Measurements from ENCODE around the gene TGFBRAP1.

The TGFBRAP1 gene

DNA sequence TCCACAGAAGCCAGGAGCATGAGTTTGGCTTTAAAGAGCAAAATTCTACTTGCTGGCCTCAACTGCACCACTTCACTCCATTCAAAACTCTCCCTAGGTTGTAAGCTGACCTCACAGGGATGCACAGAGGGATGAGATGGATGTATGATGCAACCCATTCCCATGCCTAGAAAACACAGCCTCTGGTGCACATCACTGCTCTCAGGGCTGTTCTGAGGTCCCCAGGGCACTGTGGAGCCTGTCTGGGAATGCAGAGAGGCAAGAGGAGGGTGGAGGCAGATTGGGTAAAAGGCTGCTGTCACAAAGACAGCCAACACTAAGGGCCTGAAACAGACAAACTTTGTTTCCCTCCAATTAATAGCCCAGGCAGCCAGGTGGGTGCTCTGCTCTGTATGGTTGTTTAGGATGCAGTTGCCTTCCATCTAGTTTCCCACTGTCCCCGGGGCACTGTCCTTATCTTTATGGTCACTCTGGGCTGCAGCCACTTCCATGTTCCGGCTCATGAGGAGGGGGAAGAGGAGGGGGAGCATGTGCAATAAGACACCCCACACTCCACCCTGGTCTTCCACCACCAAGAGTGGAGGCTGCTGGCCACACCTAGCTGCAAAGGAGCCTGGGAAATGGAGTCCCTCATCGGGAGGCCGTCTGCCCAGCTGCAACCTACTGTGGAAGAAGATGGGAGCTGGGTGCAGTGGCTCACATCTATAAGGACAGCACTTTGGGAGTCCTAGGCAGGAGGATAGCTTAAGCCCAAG is 81.0 kb downstream of the TGFBRAP1 start:
- no peak overlapping the region for H3K4me3 ChIP-seq (ENCODE audit: low read length)
- H3K4me1 ChIP-seq (ENCODE audit: control insufficient read depth, insufficient read depth, low read length), result peaks cover 7% of the 10 kb centered on the region
- peak; percentile 23 for DNase-seq (ENCODE audit: low read depth)
- H3K36me3 ChIP-seq (ENCODE audit: control insufficient read depth, insufficient read depth, low read length, severe bottlenecking), result no peaks in the 10 kb centered on the region
- H3K9ac ChIP-seq (ENCODE audit: low read length), result no peak overlapping the region
- H3K27me3 ChIP-seq (replicated peaks; ENCODE audit: control insufficient read depth, insufficient read depth, low read length), result peaks cover 8% of the 10 kb centered on the region
- H3K9me3 ChIP-seq (ENCODE audit: control insufficient read depth, low read length), result no peaks in the 10 kb centered on the region

DNA sequence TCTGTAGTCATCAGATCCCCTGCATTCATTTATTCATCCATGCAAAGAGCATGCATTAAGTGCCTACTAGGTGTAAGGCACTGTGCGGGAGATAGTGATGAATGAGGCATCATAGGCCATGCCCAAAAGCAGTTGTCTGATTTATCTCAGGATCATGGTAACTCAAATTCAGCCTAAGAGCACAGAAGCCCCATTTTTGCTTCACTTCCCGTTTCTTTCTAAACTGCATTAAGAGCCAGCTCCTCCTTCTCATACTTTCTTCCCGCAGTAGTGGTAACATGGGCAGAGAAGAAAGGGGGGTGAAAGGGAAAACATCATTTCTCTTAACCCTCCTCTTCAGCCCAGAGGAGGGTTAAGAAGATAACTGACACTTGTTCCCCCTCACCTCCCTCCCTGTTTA is 85.1 kb downstream of the TGFBRAP1 start:
- Histone ChIP-seq H3K36me3 (ENCODE audit: control insufficient read depth, insufficient read depth, low read length, severe bottlenecking) (no peaks in the 10 kb centered on the region), H3K4me1 (ENCODE audit: control insufficient read depth, insufficient read depth, low read length) (peaks cover 12% of the 10 kb centered on the region), H3K9ac (ENCODE audit: low read length) (no peak overlapping the region), H3K27me3 (replicated peaks; ENCODE audit: control insufficient read depth, insufficient read depth, low read length) (peaks cover 4% of the 10 kb centered on the region), H3K4me3 (ENCODE audit: low read length) (no peak overlapping the region), H3K9me3 (ENCODE audit: control insufficient read depth, low read length) (no peaks in the 10 kb centered on the region)
- DNase-seq (ENCODE audit: low read depth), result no peak

DNA sequence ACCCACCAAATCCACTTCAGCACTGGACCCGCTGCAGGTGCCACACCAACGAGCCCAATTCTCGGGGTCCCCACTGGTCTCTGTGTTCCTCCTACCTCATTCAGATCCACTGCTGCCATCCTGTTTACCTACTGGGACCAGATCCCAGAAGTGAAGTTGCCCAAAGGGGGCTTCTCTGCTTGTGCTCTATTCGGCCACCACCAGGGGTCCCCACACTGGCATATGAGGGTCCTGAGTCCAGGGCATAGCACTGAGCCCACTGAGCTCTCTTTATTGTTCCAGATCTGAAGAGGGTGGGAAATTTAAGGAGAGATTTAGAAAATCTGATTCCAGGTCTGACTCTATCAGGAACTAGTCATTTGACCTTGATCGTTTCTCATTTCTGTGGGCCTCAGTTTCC is 85.6 kb downstream of the TGFBRAP1 start:
- DNase-seq (ENCODE audit: low read depth), result peak; percentile 8
- Histone ChIP-seq H3K9ac (ENCODE audit: low read length) (no peak overlapping the region), H3K4me1 (ENCODE audit: control insufficient read depth, insufficient read depth, low read length) (peaks cover 12% of the 10 kb centered on the region), H3K36me3 (ENCODE audit: control insufficient read depth, insufficient read depth, low read length, severe bottlenecking) (no peaks in the 10 kb centered on the region), H3K9me3 (ENCODE audit: control insufficient read depth, low read length) (no peaks in the 10 kb centered on the region), H3K4me3 (ENCODE audit: low read length) (no peak overlapping the region), H3K27me3 (replicated peaks; ENCODE audit: control insufficient read depth, insufficient read depth, low read length) (peaks cover 4% of the 10 kb centered on the region)

DNA sequence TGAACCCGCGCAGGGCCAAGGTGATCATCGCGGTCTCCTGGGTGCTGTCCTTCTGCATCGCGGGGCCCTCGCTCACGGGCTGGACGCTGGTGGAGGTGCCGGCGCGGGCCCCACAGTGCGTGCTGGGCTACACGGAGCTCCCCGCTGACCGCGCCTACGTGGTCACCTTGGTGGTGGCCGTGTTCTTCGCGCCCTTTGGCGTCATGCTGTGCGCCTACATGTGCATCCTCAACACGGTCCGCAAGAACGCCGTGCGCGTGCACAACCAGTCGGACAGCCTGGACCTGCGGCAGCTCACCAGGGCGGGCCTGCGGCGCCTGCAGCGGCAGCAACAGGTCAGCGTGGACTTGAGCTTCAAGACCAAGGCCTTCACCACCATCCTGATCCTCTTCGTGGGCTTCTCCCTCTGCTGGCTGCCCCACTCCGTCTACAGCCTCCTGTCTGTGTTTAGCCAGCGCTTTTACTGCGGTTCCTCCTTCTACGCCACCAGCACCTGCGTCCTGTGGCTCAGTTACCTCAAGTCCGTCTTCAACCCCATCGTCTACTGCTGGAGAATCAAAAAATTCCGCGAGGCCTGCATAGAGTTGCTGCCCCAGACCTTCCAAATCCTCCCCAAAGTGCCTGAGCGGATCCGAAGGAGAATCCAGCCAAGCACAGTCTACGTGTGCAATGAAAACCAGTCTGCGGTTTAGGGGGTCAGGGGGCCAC is 87.1 kb downstream of the TGFBRAP1 start:
- no peak overlapping the region for H3K9ac ChIP-seq (ENCODE audit: low read length)
- DNase-seq (ENCODE audit: low read depth), result no peak

DNA sequence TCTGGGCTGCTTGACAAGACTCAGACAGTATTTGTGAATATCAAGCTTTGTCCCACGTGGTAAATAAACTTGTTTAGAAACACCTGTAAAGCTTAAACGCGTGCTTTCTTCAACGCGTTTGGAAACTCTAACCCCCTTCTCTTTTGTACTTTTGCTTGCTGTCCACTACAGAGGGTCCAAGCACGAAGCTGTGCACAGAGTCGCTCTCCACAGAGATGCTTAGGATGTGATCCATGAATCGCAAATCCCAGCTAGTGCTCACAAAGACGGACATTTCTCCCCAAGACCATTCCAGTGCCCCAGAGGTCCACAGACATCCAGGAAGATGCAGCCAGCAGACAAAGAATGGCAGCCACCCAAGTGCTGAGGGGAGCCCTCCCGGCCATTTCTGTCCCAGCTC is 88.1 kb downstream of the TGFBRAP1 start, which contains the start of gene GPR45:
Gene GPR45, plus strand, starts transcription at position 301 of the 400 bp plus-strand sequence. CDS start 116 bp downstream, outside the sequence.
- no peak for DNase-seq (ENCODE audit: low read depth)
- H3K27me3 ChIP-seq (replicated peaks; ENCODE audit: control insufficient read depth, insufficient read depth, low read length), result peaks cover 1% of the 10 kb centered on the region
- H3K9ac ChIP-seq (ENCODE audit: low read length), result no peak within 1 kb of the TSS
- H3K9me3 ChIP-seq (ENCODE audit: control insufficient read depth, low read length), result no peaks in the 10 kb centered on the region
- no peak within 1 kb of the TSS for H3K4me3 ChIP-seq (ENCODE audit: low read length)
- no peaks in the 10 kb centered on the region for H3K36me3 ChIP-seq (ENCODE audit: control insufficient read depth, insufficient read depth, low read length, severe bottlenecking)
- H3K4me1 ChIP-seq (ENCODE audit: control insufficient read depth, insufficient read depth, low read length), result peaks cover 4% of the 10 kb centered on the region

More for the DNA sequence above, 87.1 kb downstream of the TGFBRAP1 start:
- no peaks in the 10 kb centered on the region for H3K36me3 ChIP-seq (ENCODE audit: control insufficient read depth, insufficient read depth, low read length, severe bottlenecking)
- no peaks in the 10 kb centered on the region for H3K9me3 ChIP-seq (ENCODE audit: control insufficient read depth, low read length)
- peaks cover 4% of the 10 kb centered on the region for H3K4me1 ChIP-seq (ENCODE audit: control insufficient read depth, insufficient read depth, low read length)
- peaks cover 4% of the 10 kb centered on the region for H3K27me3 ChIP-seq (replicated peaks; ENCODE audit: control insufficient read depth, insufficient read depth, low read length)
- no peak overlapping the region for H3K4me3 ChIP-seq (ENCODE audit: low read length)

DNA sequence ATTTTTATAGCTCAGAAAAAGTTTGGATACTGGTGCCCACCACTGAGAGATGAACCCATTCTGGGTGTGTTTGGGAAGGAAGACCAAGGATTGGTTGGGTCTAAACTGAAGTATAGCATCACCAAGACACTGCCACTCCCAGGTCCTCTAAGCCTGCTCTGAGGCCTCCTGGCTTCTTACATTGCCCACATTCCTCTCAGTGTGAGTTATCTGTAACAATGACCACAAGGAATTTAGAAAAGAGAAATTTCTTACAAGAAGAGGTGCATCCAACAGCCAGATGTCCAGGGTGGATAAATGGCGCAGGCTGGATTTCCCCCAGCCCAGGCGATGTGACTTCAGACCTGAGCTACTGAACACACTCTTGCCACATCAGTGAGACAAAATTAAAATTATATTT is 89.6 kb downstream of the TGFBRAP1 start:
- Histone ChIP-seq H3K36me3 (ENCODE audit: control insufficient read depth, insufficient read depth, low read length, severe bottlenecking) (no peaks in the 10 kb centered on the region), H3K4me1 (ENCODE audit: control insufficient read depth, insufficient read depth, low read length) (peaks cover 4% of the 10 kb centered on the region), H3K9ac (ENCODE audit: low read length) (no peak overlapping the region), H3K9me3 (ENCODE audit: control insufficient read depth, low read length) (no peaks in the 10 kb centered on the region), H3K4me3 (ENCODE audit: low read length) (no peak overlapping the region), H3K27me3 (replicated peaks; ENCODE audit: control insufficient read depth, insufficient read depth, low read length) (no peaks in the 10 kb centered on the region)
- DNase-seq (ENCODE audit: low read depth), result peak; percentile 78

DNA sequence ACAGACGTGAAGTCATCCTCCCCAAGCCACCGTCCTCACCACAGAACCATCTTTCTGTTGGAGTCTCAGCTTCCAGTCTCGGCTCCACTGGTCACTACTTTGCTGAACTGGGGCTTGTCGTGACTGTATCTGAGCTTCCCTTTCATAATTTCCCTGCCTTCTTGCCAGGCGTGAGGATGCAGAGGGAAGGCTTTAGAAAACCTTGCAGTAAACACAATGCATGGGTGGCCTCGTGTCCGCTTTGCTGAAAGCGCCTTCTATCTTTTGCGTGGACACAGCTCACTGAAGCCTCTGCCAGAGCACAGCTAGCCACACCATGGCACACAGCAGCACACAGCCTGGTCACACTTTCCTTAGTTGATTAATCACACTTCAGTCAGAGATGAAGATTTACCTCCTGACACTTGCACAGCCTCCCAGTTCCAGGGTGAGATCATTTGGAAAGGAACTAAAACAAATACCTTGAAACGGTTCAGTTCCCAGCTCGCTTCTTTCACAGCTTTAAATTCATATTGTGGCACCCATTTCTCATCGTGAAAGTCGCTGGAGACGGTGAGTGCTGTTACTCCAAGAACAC is 90.8 kb downstream of the TGFBRAP1 start:
- no peak overlapping the region for H3K4me3 ChIP-seq (ENCODE audit: low read length)
- no peaks in the 10 kb centered on the region for H3K9me3 ChIP-seq (ENCODE audit: control insufficient read depth, low read length)
- no peak for DNase-seq (ENCODE audit: low read depth)

DNA sequence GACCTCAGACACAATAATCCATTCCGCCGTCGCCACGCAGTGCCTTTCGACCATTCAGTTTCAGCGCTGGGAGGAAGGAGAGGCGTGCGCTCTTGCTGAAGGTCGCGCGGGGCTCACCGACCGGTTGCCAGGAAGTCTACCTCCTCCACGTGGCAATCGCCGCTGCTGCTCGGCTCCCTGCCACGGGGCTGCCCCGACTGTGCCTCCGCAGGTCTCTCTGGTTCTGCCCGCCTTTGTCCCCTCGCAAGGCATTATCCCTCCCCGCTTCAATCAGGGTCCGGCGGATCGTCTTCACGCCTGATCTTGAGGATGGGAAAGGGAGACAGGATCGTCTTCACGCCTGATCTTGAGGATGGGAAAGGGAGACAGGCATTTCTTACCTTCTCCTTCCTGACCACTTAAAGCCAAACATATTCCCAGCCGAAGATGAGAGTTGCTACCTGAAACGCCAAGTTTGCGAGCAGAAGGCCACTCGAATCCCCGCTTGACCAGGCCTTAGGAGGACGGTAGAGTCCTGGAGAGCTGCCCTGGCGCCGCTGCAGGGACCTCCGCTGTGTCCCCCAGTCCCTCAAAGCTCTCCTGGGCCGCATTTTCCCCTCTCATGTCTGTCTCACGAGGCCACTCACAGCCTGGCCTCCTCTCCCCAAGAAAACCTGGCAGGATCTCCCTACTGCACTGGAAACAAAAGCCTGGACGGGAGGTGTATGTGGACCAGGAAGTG is 92.3 kb downstream of the TGFBRAP1 start:
- Histone ChIP-seq H3K27me3 (replicated peaks; ENCODE audit: control insufficient read depth, insufficient read depth, low read length) (no peaks in the 10 kb centered on the region), H3K4me1 (ENCODE audit: control insufficient read depth, insufficient read depth, low read length) (peaks cover 4% of the 10 kb centered on the region), H3K9ac (ENCODE audit: low read length) (no peak overlapping the region), H3K9me3 (ENCODE audit: control insufficient read depth, low read length) (no peaks in the 10 kb centered on the region), H3K4me3 (ENCODE audit: low read length) (no peak overlapping the region), H3K36me3 (ENCODE audit: control insufficient read depth, insufficient read depth, low read length, severe bottlenecking) (no peaks in the 10 kb centered on the region)
- no peak for DNase-seq (ENCODE audit: low read depth)

More for the DNA sequence above, 90.8 kb downstream of the TGFBRAP1 start:
- Histone ChIP-seq H3K9ac (ENCODE audit: low read length) (no peak overlapping the region), H3K36me3 (ENCODE audit: control insufficient read depth, insufficient read depth, low read length, severe bottlenecking) (no peaks in the 10 kb centered on the region), H3K27me3 (replicated peaks; ENCODE audit: control insufficient read depth, insufficient read depth, low read length) (no peaks in the 10 kb centered on the region), H3K4me1 (ENCODE audit: control insufficient read depth, insufficient read depth, low read length) (peaks cover 4% of the 10 kb centered on the region)

DNA sequence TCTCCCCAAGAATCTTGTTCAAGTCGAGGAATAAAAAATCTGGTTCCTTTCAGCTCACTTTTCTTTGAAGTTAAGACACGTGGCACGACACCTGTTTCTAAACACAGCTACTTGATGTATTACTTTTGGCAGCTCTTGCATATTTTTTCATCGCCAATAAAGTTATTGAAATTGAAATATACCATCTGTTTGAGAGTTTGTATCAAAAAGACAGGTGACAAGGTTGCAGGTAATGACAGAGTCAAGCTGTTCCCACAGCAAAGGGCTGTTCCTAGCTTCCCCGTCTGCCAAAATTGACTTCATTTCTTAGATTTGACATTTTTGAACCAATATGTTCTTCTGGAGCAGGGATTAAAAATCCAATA is 93.5 kb downstream of the TGFBRAP1 start:
- Histone ChIP-seq H3K9ac (ENCODE audit: low read length) (no peak overlapping the region), H3K9me3 (ENCODE audit: control insufficient read depth, low read length) (no peaks in the 10 kb centered on the region), H3K27me3 (replicated peaks; ENCODE audit: control insufficient read depth, insufficient read depth, low read length) (no peaks in the 10 kb centered on the region), H3K4me1 (ENCODE audit: control insufficient read depth, insufficient read depth, low read length) (peaks cover 4% of the 10 kb centered on the region), H3K4me3 (ENCODE audit: low read length) (no peak overlapping the region), H3K36me3 (ENCODE audit: control insufficient read depth, insufficient read depth, low read length, severe bottlenecking) (no peaks in the 10 kb centered on the region)
- DNase-seq (ENCODE audit: low read depth), result no peak

DNA sequence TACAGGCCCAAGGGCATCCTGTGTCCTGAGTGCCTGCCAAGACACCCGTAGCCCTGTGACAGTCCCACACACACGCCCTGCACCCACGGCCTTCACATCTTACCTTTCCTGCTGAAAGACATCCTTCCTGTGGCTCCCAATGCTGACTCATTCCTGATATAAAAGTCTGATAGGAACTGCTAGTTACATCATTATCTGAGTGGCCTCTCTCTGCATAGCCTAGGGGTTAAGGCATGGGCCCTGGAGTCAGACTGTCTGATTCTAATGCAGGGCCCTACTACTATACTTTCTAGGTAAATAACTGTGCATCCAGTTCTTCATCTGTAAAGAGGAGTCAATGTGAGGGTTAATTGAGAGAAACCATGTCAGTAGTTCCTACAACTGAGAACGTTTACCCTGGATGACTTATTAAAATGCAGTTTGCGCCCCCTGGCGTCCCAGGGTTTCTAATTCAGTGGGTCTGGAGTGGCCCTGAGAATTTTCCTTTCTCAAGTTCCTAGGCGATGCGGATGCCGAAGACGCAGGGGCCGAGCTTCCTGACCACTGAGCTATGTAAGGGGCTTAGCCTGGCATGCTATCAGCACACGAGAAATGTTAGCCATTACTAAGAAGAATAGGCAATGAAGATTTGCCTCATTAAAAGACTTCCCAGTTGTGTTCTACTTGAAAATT is 94.0 kb downstream of the TGFBRAP1 start:
- Histone ChIP-seq H3K9ac (ENCODE audit: low read length) (no peak overlapping the region), H3K4me1 (ENCODE audit: control insufficient read depth, insufficient read depth, low read length) (peaks cover 4% of the 10 kb centered on the region), H3K9me3 (ENCODE audit: control insufficient read depth, low read length) (no peaks in the 10 kb centered on the region), H3K4me3 (ENCODE audit: low read length) (no peak overlapping the region), H3K27me3 (replicated peaks; ENCODE audit: control insufficient read depth, insufficient read depth, low read length) (no peaks in the 10 kb centered on the region), H3K36me3 (ENCODE audit: control insufficient read depth, insufficient read depth, low read length, severe bottlenecking) (no peaks in the 10 kb centered on the region)
- peak; percentile 96 for DNase-seq (ENCODE audit: low read depth)
